Upper lobe of left lung (tissue), 4 donors: ENCODE measurements around the gene ESPNL.

Experiments used
- EP300 ChIP-seq, 4 donors: sonication (generic); formaldehyde crosslinking; IDR thresholded peaks; one replicate each; pipeline ENCODE4 v1.5.1; 2017; ENCODE audit warnings: antibody characterized with exemption in 4 of 4, control low read depth in 2 of 4
- POLR2A ChIP-seq, 4 donors: fragments of 450-650 bp; IDR thresholded peaks; one replicate each; pipeline ENCODE4 v1.5.1; 2016 to 2017; ENCODE audit warnings: antibody characterized with exemption in 4 of 4, mild to moderate bottlenecking in 2 of 4
- POLR2AphosphoS5 ChIP-seq, 2 donors: sonication (generic); formaldehyde crosslinking; IDR thresholded peaks; one replicate each; pipeline ENCODE4 v1.5.1; 2017; ENCODE audit warnings: antibody characterized with exemption in 2 of 2
- TF ChIP-seq, protein P1 (sequence below), 6 experiments: fragments of 450-650 bp in 4 of 6; fragments of 200-600 bp in 2 of 6; sonication (generic) in 2 of 6; IDR thresholded peaks; one replicate each; pipeline ENCODE4 v1.5.1; 2016 to 2019; ENCODE audit warnings: antibody characterized with exemption in 6 of 6

DNA sequence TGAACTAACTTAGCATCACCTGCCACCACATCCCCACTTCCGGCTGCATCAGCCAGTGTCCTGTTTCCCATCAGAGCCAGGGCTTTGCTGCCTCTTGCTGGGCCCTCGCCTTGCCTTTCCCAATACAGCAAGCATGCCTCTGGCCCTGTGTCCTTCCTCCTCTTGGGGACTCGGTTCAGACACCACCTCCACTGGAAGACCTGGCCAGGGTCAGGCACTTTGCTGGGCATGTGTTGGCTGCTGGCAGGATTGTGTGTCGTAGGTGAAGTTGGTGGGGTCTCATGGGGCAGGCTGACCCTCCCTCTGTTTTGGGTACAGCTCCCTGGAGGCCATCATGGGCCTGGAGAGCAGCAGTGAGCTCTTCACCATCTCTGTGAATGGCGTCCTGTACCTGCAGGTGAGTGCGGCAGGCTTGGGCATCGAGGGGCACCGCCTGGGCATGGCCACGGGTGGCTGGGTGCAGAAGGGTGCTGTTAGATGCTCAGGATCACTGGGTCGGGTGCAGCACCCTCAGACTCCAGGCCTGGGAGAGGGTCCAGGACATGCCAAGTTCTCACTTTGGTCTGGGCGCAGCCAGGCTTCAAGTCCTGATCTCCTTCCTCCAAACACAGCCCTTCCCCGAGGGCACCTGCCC lies 65.3 kb downstream of the ESPNL start:
- TF ChIP-seq, protein P1, sequence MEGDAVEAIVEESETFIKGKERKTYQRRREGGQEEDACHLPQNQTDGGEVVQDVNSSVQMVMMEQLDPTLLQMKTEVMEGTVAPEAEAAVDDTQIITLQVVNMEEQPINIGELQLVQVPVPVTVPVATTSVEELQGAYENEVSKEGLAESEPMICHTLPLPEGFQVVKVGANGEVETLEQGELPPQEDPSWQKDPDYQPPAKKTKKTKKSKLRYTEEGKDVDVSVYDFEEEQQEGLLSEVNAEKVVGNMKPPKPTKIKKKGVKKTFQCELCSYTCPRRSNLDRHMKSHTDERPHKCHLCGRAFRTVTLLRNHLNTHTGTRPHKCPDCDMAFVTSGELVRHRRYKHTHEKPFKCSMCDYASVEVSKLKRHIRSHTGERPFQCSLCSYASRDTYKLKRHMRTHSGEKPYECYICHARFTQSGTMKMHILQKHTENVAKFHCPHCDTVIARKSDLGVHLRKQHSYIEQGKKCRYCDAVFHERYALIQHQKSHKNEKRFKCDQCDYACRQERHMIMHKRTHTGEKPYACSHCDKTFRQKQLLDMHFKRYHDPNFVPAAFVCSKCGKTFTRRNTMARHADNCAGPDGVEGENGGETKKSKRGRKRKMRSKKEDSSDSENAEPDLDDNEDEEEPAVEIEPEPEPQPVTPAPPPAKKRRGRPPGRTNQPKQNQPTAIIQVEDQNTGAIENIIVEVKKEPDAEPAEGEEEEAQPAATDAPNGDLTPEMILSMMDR (IDR thresholded peaks at IDR 0.05) = no peak
- TF ChIP-seq POLR2A (IDR thresholded peaks at IDR 0.05) = no peak
- no peak for TF ChIP-seq EP300 (IDR thresholded peaks at IDR 0.05)
- no peak for TF ChIP-seq POLR2AphosphoS5 (IDR thresholded peaks at IDR 0.05)
